Left renal cortex interstitium (tissue), 4 donors: Measurements from ENCODE around the gene XIAP. TPM values are rescaled to one million over a fixed set of nuclear protein-coding genes. Genes with fewer than 3 reads are reported as not detected.
"Not testable (repeated sequence)": the region's sequence is repeated elsewhere in the genome, so short reads cannot be mapped to it uniquely, and the experiment has no call there.

Experiments
- DNase-seq, 4 donors: peaks; one replicate each; pipeline ENCODE4 v3.0.0-alpha.2; 2013; ENCODE audit warnings: low read depth in 4 of 4, low spot score in 2 of 4, missing footprints in 1 of 4
- polyA plus RNA-seq, 4 donors: library from polyadenylated mRNA; unstranded; fragments of 120-200 nt; gene quantifications; one replicate each; pipeline ENCODE4 v1.2.1, GENCODE V29; 2013; ENCODE audit not compliant: insufficient read length in 4 of 4

XIAP gene
- polyA plus RNA-seq, 4 donors = 38.3 to 48.7 (median 40.2) TPM

GRCh38 chrX:123873956-123874355 lies 14.1 kb downstream of the XIAP start:
- no peak for DNase-seq

DNA sequence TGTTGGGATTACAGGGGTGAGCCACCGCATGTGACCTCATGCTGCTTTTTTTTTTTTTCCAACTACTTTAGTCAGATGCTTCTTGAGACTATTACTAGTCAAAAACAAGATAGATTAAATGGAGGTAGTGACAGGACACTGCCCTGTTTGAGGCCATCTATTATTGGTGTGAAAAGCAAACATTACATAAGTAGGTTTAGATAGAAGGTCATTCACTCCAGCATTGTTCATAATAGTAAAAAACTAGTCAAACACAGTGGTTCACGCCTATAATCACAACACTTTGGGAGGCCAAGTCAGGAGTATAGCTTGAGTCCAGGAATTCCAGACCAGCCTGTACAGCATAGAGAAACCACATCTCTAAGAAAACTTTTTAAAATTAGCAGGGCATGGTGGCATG lies 16.3 kb downstream of the XIAP start:
- no peak for DNase-seq

DNA sequence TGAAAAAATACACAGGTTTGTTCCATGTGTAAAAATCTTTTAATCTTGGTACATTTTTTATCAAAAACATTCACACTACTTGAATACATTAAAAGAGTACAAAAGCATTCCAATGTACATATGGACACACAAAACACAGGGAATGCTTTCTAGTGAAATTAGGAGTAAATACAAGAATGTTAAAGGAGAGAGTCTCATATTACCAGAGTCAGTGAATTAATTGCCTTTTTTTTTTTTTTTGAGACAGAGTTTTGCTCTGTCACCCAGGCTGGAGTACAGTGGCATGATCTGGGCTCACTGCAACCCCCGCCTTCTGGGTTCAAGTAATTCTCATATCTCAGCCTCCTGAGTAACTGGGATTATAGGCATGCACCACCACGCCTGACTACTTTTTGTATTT lies 17.0 kb downstream of the XIAP start:
- DNase-seq = no peak

- DNase-seq = no peak
These were observed 18.4 kb downstream of the XIAP start for GRCh38 chrX:123878252-123878721.

- DNase-seq = no peak
These were observed 21.5 kb downstream of the XIAP start for GRCh38 chrX:123881330-123881729.

DNA sequence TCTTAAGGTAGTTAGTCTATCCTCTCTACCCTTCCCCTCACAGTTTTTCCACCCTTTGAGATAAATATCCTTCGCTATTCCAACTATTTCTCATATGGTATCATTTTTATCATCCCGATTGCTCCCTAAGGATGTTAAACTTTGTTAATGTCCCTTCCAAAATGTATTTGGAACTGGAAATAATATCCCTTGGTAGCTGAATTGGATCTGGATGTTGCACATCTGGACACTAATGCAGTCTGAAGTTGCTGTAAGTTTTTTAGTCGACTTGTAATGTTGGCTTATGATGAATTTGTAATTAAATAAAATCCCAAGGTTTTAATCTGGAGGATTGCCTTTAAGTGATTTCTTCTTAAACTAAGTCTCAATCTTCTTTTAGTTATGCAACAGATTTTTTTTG lies 22.5 kb downstream of the XIAP start:
- DNase-seq = no peak

DNA sequence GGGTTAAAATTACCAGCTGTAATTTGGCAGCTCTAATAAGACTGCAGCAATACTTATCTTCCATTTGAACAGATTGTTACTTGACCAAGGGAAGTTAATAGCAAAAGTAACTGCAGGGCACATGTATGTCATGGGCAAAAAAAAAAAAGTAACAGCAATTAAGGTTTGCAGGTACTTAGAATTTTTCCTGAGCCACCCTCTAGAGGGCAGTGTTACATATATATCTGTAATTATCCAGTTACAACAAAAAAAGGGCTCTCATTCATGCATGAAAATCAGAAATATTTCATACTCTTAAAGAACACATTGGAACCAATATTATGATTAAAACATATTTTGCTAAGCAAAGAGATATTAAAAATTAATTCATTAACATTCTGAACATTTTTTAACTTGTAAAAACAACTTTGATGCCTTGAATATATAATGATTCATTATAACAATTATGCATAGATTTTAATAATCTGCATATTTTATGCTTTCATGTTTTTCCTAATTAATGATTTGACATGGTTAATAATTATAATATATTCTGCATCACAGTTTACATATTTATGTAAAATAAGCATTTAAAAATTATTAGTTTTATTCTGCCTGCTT lies 25.1 kb downstream of the XIAP start:
- DNase-seq = no peak

DNA sequence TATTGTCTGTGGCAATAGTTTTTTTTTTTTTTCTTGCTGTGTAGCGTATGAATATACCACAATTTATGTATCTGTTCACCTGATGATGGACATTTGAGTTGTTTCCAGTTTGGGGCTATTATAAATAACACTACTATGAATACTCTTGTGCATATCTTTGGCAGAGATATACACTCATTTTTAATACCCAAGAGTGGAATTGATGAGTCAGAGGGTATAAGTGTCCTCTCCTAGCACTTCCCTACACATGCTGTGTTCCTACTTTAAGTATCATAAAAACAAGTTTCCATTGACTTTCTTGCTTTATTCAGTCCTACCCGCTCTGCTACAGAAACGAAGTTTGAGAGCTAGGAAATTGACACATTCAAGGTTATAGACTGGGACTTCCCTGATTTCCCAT lies 39.8 kb downstream of the XIAP start:
- no peak for DNase-seq

- DNase-seq = not testable (repeated sequence)
These were observed 43.4 kb downstream of the XIAP start for GRCh38 chrX:123903261-123903660.

GRCh38 chrX:123905332-123905731 lies 45.5 kb downstream of the XIAP start:
- no peak for DNase-seq

- DNase-seq = no peak
These were observed 46.9 kb downstream of the XIAP start for GRCh38 chrX:123906557-123907316.

DNA sequence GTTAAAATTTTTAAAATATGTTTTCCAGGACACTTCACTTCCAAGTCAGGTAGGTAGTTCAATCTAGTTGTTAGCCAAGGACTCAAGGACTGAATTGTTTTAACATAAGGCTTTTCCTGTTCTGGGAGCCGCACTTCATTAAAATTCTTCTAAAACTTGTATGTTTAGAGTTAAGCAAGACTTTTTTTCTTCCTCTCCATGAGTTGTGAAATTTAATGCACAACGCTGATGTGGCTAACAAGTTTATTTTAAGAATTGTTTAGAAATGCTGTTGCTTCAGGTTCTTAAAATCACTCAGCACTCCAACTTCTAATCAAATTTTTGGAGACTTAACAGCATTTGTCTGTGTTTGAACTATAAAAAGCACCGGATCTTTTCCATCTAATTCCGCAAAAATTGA lies 49.7 kb downstream of the XIAP start:
- DNase-seq = no peak

- DNase-seq = no peak
These were observed 57.2 kb downstream of the XIAP start for GRCh38 chrX:123917069-123917468.

GRCh38 chrX:123918106-123918721 lies 58.4 kb downstream of the XIAP start:
- no peak for DNase-seq

- no peak for DNase-seq
These were observed 60.4 kb downstream of the XIAP start for GRCh38 chrX:123920105-123920785.

DNA sequence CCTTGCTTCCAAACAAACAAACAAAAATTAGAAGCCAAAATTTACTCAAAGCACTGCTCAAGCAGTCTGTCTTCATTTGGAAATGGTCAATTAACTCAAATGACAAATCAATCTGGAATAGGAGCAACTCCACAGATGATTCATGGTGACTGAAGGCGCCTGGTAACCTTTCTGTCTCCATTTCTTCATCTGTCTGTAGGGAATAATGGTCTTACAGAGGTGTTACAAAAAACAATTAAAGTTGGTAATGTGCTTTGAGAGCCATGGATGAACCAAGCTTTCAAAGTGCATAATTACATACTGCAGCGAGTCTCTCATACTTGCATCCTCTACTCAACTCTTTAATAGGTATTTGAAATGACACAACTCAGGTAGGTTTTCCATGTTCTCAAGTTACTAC lies 63.4 kb downstream of the XIAP start:
- no peak for DNase-seq

- DNase-seq = peak in 1 of 4 donors; percentile 14
These were observed 64.3 kb downstream of the XIAP start for GRCh38 chrX:123924186-123924585.

DNA sequence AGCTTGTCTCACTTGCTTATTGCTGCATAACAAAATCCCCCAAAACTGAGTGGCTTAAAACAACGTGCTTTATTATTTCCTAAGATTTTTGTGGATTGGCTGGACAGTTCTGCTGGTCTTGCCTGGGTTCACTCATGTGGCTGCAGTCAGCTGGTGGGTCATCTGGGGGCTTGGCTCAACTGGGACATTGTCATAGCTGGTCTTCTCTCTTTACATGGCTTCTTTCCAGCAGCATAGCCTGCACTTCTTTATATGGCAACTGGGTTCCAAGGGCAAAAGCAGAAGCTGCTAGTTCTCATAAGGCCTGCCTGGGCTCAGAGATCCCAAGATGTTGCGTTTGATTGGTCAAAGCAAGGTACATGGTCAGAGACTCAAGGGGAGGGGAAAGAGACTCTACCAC lies 68.0 kb downstream of the XIAP start:
- no peak for DNase-seq

DNA sequence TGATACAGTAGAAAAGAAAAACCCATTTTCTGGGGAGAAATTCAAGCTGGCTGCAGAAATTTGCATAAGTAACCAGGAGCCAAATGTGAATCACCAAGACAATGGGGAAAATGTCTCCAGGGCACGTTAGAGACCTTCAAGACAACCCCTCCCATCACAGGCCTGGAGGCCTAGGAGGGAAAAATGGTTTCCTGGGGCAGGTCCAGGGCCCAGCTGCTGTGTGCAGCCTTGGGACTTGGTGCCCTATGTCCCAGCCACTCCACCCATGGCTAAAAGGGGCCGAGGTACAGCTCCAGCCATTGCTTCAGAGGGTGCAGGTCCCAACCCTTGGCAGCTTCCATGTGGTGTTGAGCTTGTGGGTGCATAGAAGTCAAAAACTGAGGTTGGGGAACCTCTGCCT lies 72.2 kb downstream of the XIAP start:
- not testable (repeated sequence) for DNase-seq

- DNase-seq = no peak
These were observed 83.2 kb downstream of the XIAP start for GRCh38 chrX:123943074-123943473.

DNA sequence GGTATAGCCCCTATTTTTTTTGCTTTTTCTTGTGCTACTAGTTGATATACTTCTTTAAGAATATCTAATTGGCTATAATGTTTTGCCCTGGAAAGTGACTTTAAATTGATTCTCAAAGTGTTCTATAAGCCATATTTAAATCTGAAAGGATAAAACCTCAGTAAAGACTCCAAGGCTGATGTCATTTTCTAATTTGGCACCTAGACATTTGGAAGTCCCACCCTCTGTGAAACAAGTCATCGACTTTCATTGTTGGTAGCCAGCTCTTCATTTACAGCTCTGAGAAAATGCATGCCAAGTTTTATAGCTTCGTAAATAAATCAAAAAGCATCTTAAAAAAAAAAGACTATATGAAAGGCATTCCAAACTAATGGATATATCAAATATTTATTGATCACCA lies 83.6 kb downstream of the XIAP start:
- DNase-seq = no peak
